ENCODE data around the gene CRTC1. TPM values are rescaled to one million over a fixed set of nuclear protein-coding genes. Genes with fewer than 3 reads are reported as not detected.

The CRTC1 gene
- total RNA-seq, 1 donor from 2014 or later = 0.79 TPM

- H3K36me3 ChIP-seq (ENCODE audit: control insufficient read depth, insufficient read depth, low read length) = no peaks in the 10 kb centered on the region
- TF ChIP-seq CTCF (IDR thresholded peaks at IDR 0.05; ENCODE audit: insufficient read depth, low read length, severe bottlenecking) = no peak
- H3K4me3 ChIP-seq (ENCODE audit: low read depth, low read length) = no peak overlapping the region
- FAIRE-seq (no peak), DNase-seq (ENCODE audit: low read depth) (no peak)
- no peaks in the 10 kb centered on the region for H3K27me3 ChIP-seq (ENCODE audit: control insufficient read depth, insufficient read depth, low read length)
Measured at GRCh38 chr19:18759995-18760426, 76.5 kb downstream of the CRTC1 start.

- H3K36me3 ChIP-seq (ENCODE audit: control insufficient read depth, insufficient read depth, low read length) = no peaks in the 10 kb centered on the region
- FAIRE-seq (no peak), DNase-seq (ENCODE audit: low read depth) (no peak)
- no peaks in the 10 kb centered on the region for H3K27me3 ChIP-seq (ENCODE audit: control insufficient read depth, insufficient read depth, low read length)
- H3K4me3 ChIP-seq (ENCODE audit: low read depth, low read length) = no peak overlapping the region
- TF ChIP-seq CTCF (IDR thresholded peaks at IDR 0.05; ENCODE audit: insufficient read depth, low read length, severe bottlenecking) = no peak
Measured at GRCh38 chr19:18760440-18761383, 77.2 kb downstream of the CRTC1 start.

- TF ChIP-seq CTCF (IDR thresholded peaks at IDR 0.05; ENCODE audit: insufficient read depth, low read length, severe bottlenecking) = no peak
- H3K27me3 ChIP-seq (ENCODE audit: control insufficient read depth, insufficient read depth, low read length) = no peaks in the 10 kb centered on the region
- FAIRE-seq (no peak), DNase-seq (ENCODE audit: low read depth) (no peak)
- no peaks in the 10 kb centered on the region for H3K36me3 ChIP-seq (ENCODE audit: control insufficient read depth, insufficient read depth, low read length)
- H3K4me3 ChIP-seq (ENCODE audit: low read depth, low read length) = no peak overlapping the region
Measured at GRCh38 chr19:18761531-18762110, 78.1 kb downstream of the CRTC1 start.

- peak; percentile 86 for DNase-seq (ENCODE audit: low read depth)
- Histone ChIP-seq H3K36me3 (ENCODE audit: control insufficient read depth, insufficient read depth, low read length) (no peaks in the 10 kb centered on the region), H3K4me3 (ENCODE audit: low read depth, low read length) (no peak overlapping the region), H3K27me3 (ENCODE audit: control insufficient read depth, insufficient read depth, low read length) (no peaks in the 10 kb centered on the region)
- TF ChIP-seq CTCF (IDR thresholded peaks at IDR 0.05; ENCODE audit: insufficient read depth, low read length, severe bottlenecking) = no peak
- no peak for FAIRE-seq
Measured at GRCh38 chr19:18762125-18763023, 78.9 kb downstream of the CRTC1 start.

- H3K4me3 ChIP-seq (ENCODE audit: low read depth, low read length) = no peak overlapping the region
- no peaks in the 10 kb centered on the region for H3K27me3 ChIP-seq (ENCODE audit: control insufficient read depth, insufficient read depth, low read length)
- peak; percentile 95 for FAIRE-seq
- no peak for TF ChIP-seq CTCF (IDR thresholded peaks at IDR 0.05; ENCODE audit: insufficient read depth, low read length, severe bottlenecking)
- peak; percentile 95 for DNase-seq (ENCODE audit: low read depth)
- H3K36me3 ChIP-seq (ENCODE audit: control insufficient read depth, insufficient read depth, low read length) = no peaks in the 10 kb centered on the region
Measured at GRCh38 chr19:18763674-18764590, 80.5 kb downstream of the CRTC1 start.
